Calu3 (cell line): ENCODE measurements around the gene CPT1B. TPM values are rescaled to one million over a fixed set of nuclear protein-coding genes. Genes with fewer than 3 reads are reported as not detected.

Experiments used
- BruUV-seq: library from RNA; stranded (reverse); fragments of 400-500 nt; replicated peaks from 2 replicates; lab custom pipeline; 2021; lab: Mats Ljungman, UMichigan
- CTCF ChIA-PET: fragments of 300-600 bp; sonication (Branson Sonifier 250); formaldehyde crosslinking; loops from one replicate; lab custom pipeline; 2022; ENCODE audit warnings: antibody characterized with exemption; lab: Charles Lee
- DNase-seq: peaks from one replicate; pipeline ENCODE4 v3.0.0; 2022
- H3K27ac Mint-ChIP-seq: one replicate; pipeline ENCODE4 v1.8.0; 2022; ENCODE audit warnings: mixed read lengths; ENCODE audit not compliant: unreplicated experiment
- H3K27me3 Mint-ChIP-seq: one replicate; pipeline ENCODE4 v1.8.0; 2022; ENCODE audit warnings: mixed read lengths; ENCODE audit not compliant: unreplicated experiment
- H3K36me3 Mint-ChIP-seq: one replicate; pipeline ENCODE4 v1.8.0; 2022; ENCODE audit warnings: mild to moderate bottlenecking, moderate library complexity, mixed read lengths; ENCODE audit not compliant: insufficient read depth, unreplicated experiment
- H3K4me1 Mint-ChIP-seq: one replicate; pipeline ENCODE4 v1.8.0; 2022; ENCODE audit warnings: mild to moderate bottlenecking, low read depth, mixed read lengths; ENCODE audit not compliant: unreplicated experiment
- H3K4me3 Mint-ChIP-seq: one replicate; pipeline ENCODE4 v1.8.0; 2022; ENCODE audit warnings: mild to moderate bottlenecking, low read depth, moderate library complexity, mixed read lengths; ENCODE audit not compliant: unreplicated experiment
- H3K9me3 Mint-ChIP-seq: one replicate; pipeline ENCODE4 v1.8.0; 2022; ENCODE audit warnings: low read depth, mixed read lengths; ENCODE audit not compliant: unreplicated experiment
- CTCF ChIP-seq: fragments of 200-600 bp; IDR thresholded peaks from one replicate; pipeline ENCODE4 v1.8.0; 2022; ENCODE audit warnings: antibody characterized with exemption; ENCODE audit not compliant: unreplicated experiment
- intact Hi-C: fragments of 100-400 bp; cut with micrococcal nuclease; formaldehyde crosslinking; loops from one replicate; pipeline ENCODE4 v1.10.0; 2022; ENCODE audit not compliant: unreplicated experiment
- total RNA-seq: library from RNA; stranded (reverse); gene quantifications from 2 replicates; pipeline ENCODE4 v1.2.3, GENCODE V29; 2022

CPT1B gene
- total RNA-seq, 1 experiment from 2014 or later: 72.6 TPM

- Mint-ChIP-seq H3K4me3 (no peak overlapping the region), H3K9me3 (no peaks in the 10 kb centered on the region), H3K36me3 (peaks cover 57% of the 10 kb centered on the region), H3K27me3 (no peaks in the 10 kb centered on the region), H3K4me1 (no peaks in the 10 kb centered on the region), H3K27ac (no peak overlapping the region)
- TF ChIP-seq CTCF: no peak
- CTCF ChIA-PET: interaction anchor here (1.3 kb wide), 1 partner anchor 32 kb away, joined by 4 read pairs; no protein-coding TSS in a partner anchor
- BruUV-seq: no TSS peak
- DNase-seq: no peak
- intact Hi-C loops: no loop called here
Observed at GRCh38 chr22:50571264-50572175, 6.7 kb downstream of the CPT1B start.

GRCh38 chr22:50570861-50571260 is 7.4 kb downstream of the CPT1B start:
- Mint-ChIP-seq H3K36me3 (peaks cover 54% of the 10 kb centered on the region), H3K4me3 (no peak overlapping the region), H3K27ac (no peak overlapping the region), H3K4me1 (no peaks in the 10 kb centered on the region), H3K9me3 (no peaks in the 10 kb centered on the region), H3K27me3 (no peaks in the 10 kb centered on the region)
- TF ChIP-seq CTCF: no peak
- intact Hi-C loops: no loop called here
- no TSS peak for BruUV-seq
- no peak for DNase-seq
- CTCF ChIA-PET: no interaction called here

GRCh38 chr22:50569896-50570535 is 8.2 kb downstream of the CPT1B start:
- no TSS peak for BruUV-seq
- intact Hi-C loops: no loop called here
- DNase-seq: no peak
- Mint-ChIP-seq H3K27ac (no peak overlapping the region), H3K36me3 (peaks cover 46% of the 10 kb centered on the region), H3K4me3 (no peak overlapping the region), H3K9me3 (no peaks in the 10 kb centered on the region), H3K27me3 (no peaks in the 10 kb centered on the region), H3K4me1 (no peaks in the 10 kb centered on the region)
- TF ChIP-seq CTCF: no peak
- CTCF ChIA-PET: interaction anchor here (0.5 kb wide), 1 partner anchor 50 kb away, joined by 3 read pairs; no protein-coding TSS in a partner anchor

- no TSS peak for BruUV-seq
Observed at GRCh38 chr22:50569041-50569459, 9.2 kb downstream of the CPT1B start.

More at GRCh38 chr22:50569041-50569459, 9.2 kb downstream of the CPT1B start:
- no peak for DNase-seq
- Mint-ChIP-seq H3K9me3 (no peaks in the 10 kb centered on the region), H3K4me3 (no peak overlapping the region), H3K27ac (no peak overlapping the region), H3K27me3 (no peaks in the 10 kb centered on the region), H3K4me1 (no peaks in the 10 kb centered on the region), H3K36me3 (peaks cover 38% of the 10 kb centered on the region)
- CTCF ChIA-PET: no interaction called here
- TF ChIP-seq CTCF: no peak
- intact Hi-C loops: no loop called here
